Measurements from ENCODE around the gene DMD. TPM values are rescaled to one million over a fixed set of nuclear protein-coding genes. Genes with fewer than 3 reads are reported as not detected.

DMD gene
- total RNA-seq, 1 donor from 2014 or later = 22.2 TPM

- H3K36me3 ChIP-seq (ENCODE audit: insufficient read depth, low read length) = no peaks in the 10 kb centered on the region
- H3K9ac ChIP-seq (ENCODE audit: low read length) = no peak overlapping the region
- H3K4me3 ChIP-seq (ENCODE audit: insufficient read depth, low read depth, low read length) = no peak overlapping the region
- H4K20me1 ChIP-seq (ENCODE audit: insufficient read depth, low read length) = no peaks in the 10 kb centered on the region
- no peaks in the 10 kb centered on the region for H3K27me3 Mint-ChIP-seq (ENCODE audit: low read depth, unreplicated experiment)
- TF ChIP-seq EZH2 (IDR thresholded peaks at IDR 0.05; ENCODE audit: insufficient read depth, low read length) (no peak), CTCF (IDR thresholded peaks at IDR 0.05; ENCODE audit: insufficient read depth, low read depth, low read length) (no peak)
- no peak for DNase-seq (ENCODE audit: low read depth)
- no peak overlapping the region for H3K27ac Mint-ChIP-seq (ENCODE audit: unreplicated experiment)
- peaks cover under 1% of the 10 kb centered on the region for H3K9me3 Mint-ChIP-seq (ENCODE audit: unreplicated experiment)
- no peak overlapping the region for H3K4me2 ChIP-seq (ENCODE audit: low read length)
- H3K27me3 ChIP-seq (ENCODE audit: insufficient read depth, low read length) = no peaks in the 10 kb centered on the region
- no peaks in the 10 kb centered on the region for H3K79me2 ChIP-seq (ENCODE audit: insufficient read depth, low read length)
- no peaks in the 10 kb centered on the region for H3K4me1 Mint-ChIP-seq (ENCODE audit: low read depth, unreplicated experiment)
- no peak for FAIRE-seq
- no peak overlapping the region for H2AFZ ChIP-seq (ENCODE audit: low read depth, low read length)
- no peaks in the 10 kb centered on the region for H3K4me1 ChIP-seq (ENCODE audit: insufficient read depth, low read length)
- no peak overlapping the region for H3K4me3 Mint-ChIP-seq (ENCODE audit: unreplicated experiment)
- H3K27ac ChIP-seq (ENCODE audit: low read depth, low read length) = no peak overlapping the region
- H3K9me3 ChIP-seq (ENCODE audit: insufficient read depth, low read depth, low read length) = no peaks in the 10 kb centered on the region
- no peaks in the 10 kb centered on the region for H3K36me3 Mint-ChIP-seq (ENCODE audit: low read depth, unreplicated experiment)
Observed at GRCh38 chrX:32495855-32496254, 715.5 kb downstream of the DMD start.

GRCh38 chrX:32489125-32489524, 722.2 kb downstream of the DMD start:
- H3K9ac ChIP-seq (ENCODE audit: low read length) = no peak overlapping the region
- peaks cover 5% of the 10 kb centered on the region for H3K9me3 Mint-ChIP-seq (ENCODE audit: unreplicated experiment)
- H3K4me3 ChIP-seq (ENCODE audit: insufficient read depth, low read depth, low read length) = no peak overlapping the region
- H3K27me3 Mint-ChIP-seq (ENCODE audit: low read depth, unreplicated experiment) = no peaks in the 10 kb centered on the region
- no peak overlapping the region for H3K4me2 ChIP-seq (ENCODE audit: low read length)
- FAIRE-seq = no peak
- H4K20me1 ChIP-seq (ENCODE audit: insufficient read depth, low read length) = no peaks in the 10 kb centered on the region
- H3K36me3 ChIP-seq (ENCODE audit: insufficient read depth, low read length) = no peaks in the 10 kb centered on the region
- H3K9me3 ChIP-seq (ENCODE audit: insufficient read depth, low read depth, low read length) = no peaks in the 10 kb centered on the region
- no peak for DNase-seq (ENCODE audit: low read depth)
- H3K4me1 ChIP-seq (ENCODE audit: insufficient read depth, low read length) = no peaks in the 10 kb centered on the region
- no peak overlapping the region for H3K27ac Mint-ChIP-seq (ENCODE audit: unreplicated experiment)
- H3K4me3 Mint-ChIP-seq (ENCODE audit: unreplicated experiment) = no peak overlapping the region
- H3K79me2 ChIP-seq (ENCODE audit: insufficient read depth, low read length) = no peaks in the 10 kb centered on the region
- TF ChIP-seq CTCF (IDR thresholded peaks at IDR 0.05; ENCODE audit: insufficient read depth, low read depth, low read length) = no peak
- TF ChIP-seq EZH2 (IDR thresholded peaks at IDR 0.05; ENCODE audit: insufficient read depth, low read length) = no peak
- no peak overlapping the region for H3K27ac ChIP-seq (ENCODE audit: low read depth, low read length)
- no peaks in the 10 kb centered on the region for H3K4me1 Mint-ChIP-seq (ENCODE audit: low read depth, unreplicated experiment)
- H3K36me3 Mint-ChIP-seq (ENCODE audit: low read depth, unreplicated experiment) = no peaks in the 10 kb centered on the region
- H2AFZ ChIP-seq (ENCODE audit: low read depth, low read length) = no peak overlapping the region
- no peaks in the 10 kb centered on the region for H3K27me3 ChIP-seq (ENCODE audit: insufficient read depth, low read length)

GRCh38 chrX:32483534-32484136, 727.7 kb downstream of the DMD start:
- Histone ChIP-seq H3K36me3 (ENCODE audit: insufficient read depth, low read length) (no peaks in the 10 kb centered on the region), H2AFZ (ENCODE audit: low read depth, low read length) (no peak overlapping the region), H3K79me2 (ENCODE audit: insufficient read depth, low read length) (no peaks in the 10 kb centered on the region), H3K27me3 (ENCODE audit: insufficient read depth, low read length) (no peaks in the 10 kb centered on the region), H3K9ac (ENCODE audit: low read length) (no peak overlapping the region), H3K4me3 (ENCODE audit: insufficient read depth, low read depth, low read length) (no peak overlapping the region), H3K4me1 (ENCODE audit: insufficient read depth, low read length) (no peaks in the 10 kb centered on the region), H3K4me2 (ENCODE audit: low read length) (no peak overlapping the region), H3K9me3 (ENCODE audit: insufficient read depth, low read depth, low read length) (no peaks in the 10 kb centered on the region), H3K27ac (ENCODE audit: low read depth, low read length) (no peak overlapping the region), H4K20me1 (ENCODE audit: insufficient read depth, low read length) (no peaks in the 10 kb centered on the region)
- H3K9me3 Mint-ChIP-seq (ENCODE audit: unreplicated experiment) = peaks cover under 1% of the 10 kb centered on the region
- no peak overlapping the region for H3K4me3 Mint-ChIP-seq (ENCODE audit: unreplicated experiment)
- FAIRE-seq (no peak), DNase-seq (ENCODE audit: low read depth) (no peak)
- H3K36me3 Mint-ChIP-seq (ENCODE audit: low read depth, unreplicated experiment) = no peaks in the 10 kb centered on the region
- H3K4me1 Mint-ChIP-seq (ENCODE audit: low read depth, unreplicated experiment) = peaks cover 5% of the 10 kb centered on the region
- no peak overlapping the region for H3K27ac Mint-ChIP-seq (ENCODE audit: unreplicated experiment)
- no peaks in the 10 kb centered on the region for H3K27me3 Mint-ChIP-seq (ENCODE audit: low read depth, unreplicated experiment)
- no peak for TF ChIP-seq EZH2 (IDR thresholded peaks at IDR 0.05; ENCODE audit: insufficient read depth, low read length)
- TF ChIP-seq CTCF (IDR thresholded peaks at IDR 0.05; ENCODE audit: insufficient read depth, low read depth, low read length) = peak; percentile 9

Data from astrocyte (in vitro differentiated cells and primary cell).